HG03342 (cell line): ENCODE measurements around the gene FOXS1.

ENCODE experiments used
- ATAC-seq: cut with Tn5 transposase; IDR thresholded peaks from one replicate; pipeline ENCODE4 v1.9.1; 2021; ENCODE audit warnings: mild to moderate bottlenecking, moderate library complexity; ENCODE audit not compliant: unreplicated experiment

The FOXS1 gene

GRCh38 chr20:31845300-31845863, at the start of gene FOXS1:
Gene FOXS1, minus strand, starts transcription at chr20:31845604. Its CDS starts 62 bp downstream, at chr20:31845542.
- ATAC-seq, result no peak

- ATAC-seq, result no peak
Measured at GRCh38 chr20:31890646-31891045, 45.2 kb upstream of the FOXS1 start.

- ATAC-seq, result no peak
Measured at GRCh38 chr20:31883829-31884228, 38.4 kb upstream of the FOXS1 start.

- no peak for ATAC-seq
Measured at GRCh38 chr20:31881945-31882344, 36.5 kb upstream of the FOXS1 start.

- peak; percentile 89 for ATAC-seq
Measured at GRCh38 chr20:31879143-31879987, 34.0 kb upstream of the FOXS1 start.

- ATAC-seq, result no peak
Measured at GRCh38 chr20:31877684-31878083, 32.3 kb upstream of the FOXS1 start.

GRCh38 chr20:31875671-31876070, 30.3 kb upstream of the FOXS1 start:
- no peak for ATAC-seq

- no peak for ATAC-seq
Measured at GRCh38 chr20:31872406-31872805, 27.0 kb upstream of the FOXS1 start.

GRCh38 chr20:31871618-31871954, 26.2 kb upstream of the FOXS1 start:
- no peak for ATAC-seq

- ATAC-seq, result no peak
Measured at GRCh38 chr20:31870726-31871617, 25.6 kb upstream of the FOXS1 start.

GRCh38 chr20:31869942-31870725, 24.7 kb upstream of the FOXS1 start, which contains the start of the genes DUSP15 and TTLL9:
Gene DUSP15, minus strand, starts transcription at chr20:31870527. Its CDS starts 190 bp downstream, at chr20:31870337.
Gene TTLL9, plus strand, starts transcription at chr20:31870634. Its CDS starts 493 bp downstream, at chr20:31871127.
- ATAC-seq, result no peak

- ATAC-seq, result no peak
Measured at GRCh38 chr20:31869673-31869941, 24.2 kb upstream of the FOXS1 start.

- ATAC-seq, result no peak
Measured at GRCh38 chr20:31868853-31869672, 23.7 kb upstream of the FOXS1 start.

GRCh38 chr20:31866221-31866620, 20.8 kb upstream of the FOXS1 start:
- no peak for ATAC-seq

- no peak for ATAC-seq
Measured at GRCh38 chr20:31864521-31865400, 19.4 kb upstream of the FOXS1 start.

- no peak for ATAC-seq
Measured at GRCh38 chr20:31863296-31864085, 18.1 kb upstream of the FOXS1 start.

- no peak for ATAC-seq
Measured at GRCh38 chr20:31862506-31862905, 17.1 kb upstream of the FOXS1 start.

- ATAC-seq, result no peak
Measured at GRCh38 chr20:31862157-31862470, 16.7 kb upstream of the FOXS1 start.
